Naive thymus-derived CD4-positive, alpha-beta T cell (primary cell): Measurements from ENCODE around the gene SLC34A3. TPM values are rescaled to one million over a fixed set of nuclear protein-coding genes. Genes with fewer than 3 reads are reported as not detected.

Source experiments
- ATAC-seq: fragments of 150-1000 bp; cut with Tn5 transposase; 2 replicates; pipeline ENCODE4 v1.10.0; 2021; ENCODE audit warnings: mild to moderate bottlenecking, moderate library complexity
- CTCF ChIA-PET: fragments of 350-600 bp; sonication (Branson Sonifier 250); formaldehyde crosslinking; loops from one replicate; lab custom pipeline; 2021; ENCODE audit warnings: antibody characterized with exemption; lab: Charles Lee
- POLR2A ChIA-PET: fragments of 350-600 bp; sonication (Branson Sonifier 250); formaldehyde crosslinking; loops from one replicate; lab custom pipeline; 2021; ENCODE audit warnings: antibody characterized with exemption, inconsistent platforms; lab: Charles Lee
- DNase-seq, 9 donors: peaks; one replicate each; pipeline versions ENCODE4 v3.0.0 to v3.0.0-alpha.2; 2020 to 2022; ENCODE audit warnings: mixed read lengths in 1 of 9
- H3K27ac ChIP-seq: one replicate; pipeline ENCODE4 v1.7.0; 2013; ENCODE audit warnings: mild to moderate bottlenecking, low read depth, low read length, moderate library complexity
- H3K27me3 ChIP-seq, 2 donors: one replicate each; pipeline ENCODE4 v1.7.0; 2013; ENCODE audit warnings: low read length in 2 of 2, mild to moderate bottlenecking in 2 of 2, moderate library complexity in 2 of 2; ENCODE audit not compliant: control insufficient read depth in 2 of 2, insufficient read depth in 2 of 2
- H3K36me3 ChIP-seq, 3 experiments: 1 replicate in 2 of 3; 2 replicates in 1 of 3; pipeline ENCODE4 v1.7.0; 2013; ENCODE audit warnings: low read length in 3 of 3, mild to moderate bottlenecking in 3 of 3, moderate library complexity in 1 of 3; ENCODE audit not compliant: insufficient read depth in 3 of 3, control insufficient read depth in 2 of 3
- H3K4me1 ChIP-seq, 2 donors: one replicate each; pipeline ENCODE4 v1.7.0; 2013; ENCODE audit warnings: low read length in 2 of 2, mild to moderate bottlenecking in 2 of 2, moderate library complexity in 1 of 2; ENCODE audit not compliant: control insufficient read depth in 2 of 2, insufficient read depth in 2 of 2
- H3K4me3 ChIP-seq: 2 replicates; pipeline ENCODE4 v1.7.0; 2013; ENCODE audit warnings: mild to moderate bottlenecking, low read length
- H3K9me3 ChIP-seq, 3 experiments: 1 replicate in 2 of 3; 2 replicates in 1 of 3; pipeline ENCODE4 v1.7.0; 2013; ENCODE audit warnings: low read length in 3 of 3; ENCODE audit not compliant: control insufficient read depth in 2 of 3
- H3K27ac Mint-ChIP-seq, 9 donors: one replicate each; pipeline ENCODE4 v1.8.0; 2020 to 2022; ENCODE audit warnings: mixed read lengths in 9 of 9, mild to moderate bottlenecking in 8 of 9, moderate library complexity in 5 of 9, inconsistent platforms in 2 of 9
- H3K27me3 Mint-ChIP-seq, 5 donors: one replicate each; pipeline ENCODE4 v1.8.0; 2021 to 2022; ENCODE audit warnings: mixed read lengths in 5 of 5, mild to moderate bottlenecking in 1 of 5
- H3K36me3 Mint-ChIP-seq, 5 donors: one replicate each; pipeline ENCODE4 v1.8.0; 2020 to 2022; ENCODE audit warnings: mixed read lengths in 5 of 5, mild to moderate bottlenecking in 3 of 5, inconsistent platforms in 1 of 5
- H3K4me1 Mint-ChIP-seq, 7 donors: one replicate each; pipeline ENCODE4 v1.8.0; 2020 to 2022; ENCODE audit warnings: mixed read lengths in 7 of 7, mild to moderate bottlenecking in 3 of 7, inconsistent platforms in 1 of 7
- H3K4me3 Mint-ChIP-seq, 10 donors: one replicate each; pipeline ENCODE4 v1.8.0; 2020 to 2022; ENCODE audit warnings: mild to moderate bottlenecking in 10 of 10, mixed read lengths in 10 of 10, moderate library complexity in 6 of 10, inconsistent platforms in 2 of 10
- H3K9me3 Mint-ChIP-seq, 11 donors: one replicate each; pipeline ENCODE4 v1.8.0; 2020 to 2022; ENCODE audit warnings: mixed read lengths in 11 of 11, mild to moderate bottlenecking in 4 of 11, inconsistent platforms in 1 of 11, moderate library complexity in 1 of 11
- intact Hi-C, 2 donors: fragments of 100-400 bp; cut with micrococcal nuclease; formaldehyde crosslinking; loops; one replicate each; pipeline ENCODE4 v1.15.1; 2023
- polyA plus RNA-seq, 2 donors: library from polyadenylated mRNA; unstranded; fragments of 300-500 nt; fragmentation: Illumina TruSeq; gene quantifications; one replicate each; pipeline ENCODE4 v1.2.3, GENCODE V29; 2021
- total RNA-seq, 6 experiments: library from RNA in 5 of 6; stranded (reverse) in 5 of 6; gene quantifications; 1 replicate in 5 of 6; 2 replicates in 1 of 6; pipeline ENCODE4 v1.2.3 and lab custom pipeline; 2021 to 2026

Gene SLC34A3
- total and polyA plus RNA-seq, 7 experiments from 2014 or later: 0.16 TPM; not detected in 5

DNA sequence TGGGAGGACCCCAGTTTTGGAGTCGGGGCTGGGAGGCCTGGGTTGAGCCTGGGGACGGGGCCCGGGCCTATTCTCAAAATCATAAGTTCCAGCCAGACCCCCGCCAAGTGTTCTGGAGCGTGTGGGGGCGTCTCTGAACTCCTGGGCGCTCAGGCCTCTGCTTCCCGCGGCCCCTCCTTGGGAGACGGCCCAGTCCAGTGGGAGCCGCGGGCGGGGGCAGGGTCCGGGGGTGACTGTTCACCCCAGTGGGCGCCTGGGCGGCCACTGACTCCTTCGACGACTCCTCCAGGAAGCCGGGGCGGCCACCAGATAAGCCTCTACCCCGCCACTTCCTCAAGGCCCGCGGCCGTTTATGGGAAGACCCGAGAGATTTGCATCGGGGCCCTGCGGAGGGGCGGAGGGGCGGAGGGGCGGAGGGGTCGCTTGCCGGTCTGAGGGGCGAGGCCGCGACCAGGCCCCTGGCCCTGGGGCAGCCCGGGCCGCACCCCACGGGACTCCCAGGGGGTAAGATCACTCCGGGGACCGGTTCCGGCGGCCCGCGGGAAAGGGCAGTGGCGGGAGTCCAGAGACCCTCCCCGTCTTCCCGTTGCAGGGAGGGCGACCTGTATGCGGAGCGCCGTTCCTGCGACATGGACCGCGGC is 47.5 kb downstream of the SLC34A3 start:
- ATAC-seq (peak; percentile 19), DNase-seq (peak in 1 of 9 donors; percentile 28)
- H3K4me3 Mint-ChIP-seq: peak overlapping the region in 6 of 10 donors; percentile 54 to 89 (median 68)
- H3K27me3 ChIP-seq: no peaks in the 10 kb centered on the region
- peaks cover 0 to 6% (median 3%) of the 10 kb centered on the region in 5 donors for H3K36me3 Mint-ChIP-seq
- H3K4me3 ChIP-seq: peak overlapping the region; percentile 43
- H3K27ac Mint-ChIP-seq: peak overlapping the region in 1 of 9 donors; percentile 87
- H3K27ac ChIP-seq: peak overlapping the region; percentile 41
- no peaks in the 10 kb centered on the region for H3K9me3 ChIP-seq
- H3K36me3 ChIP-seq: peaks cover 0 to 5% (median 0%) of the 10 kb centered on the region in 3 experiments
- ChIA-PET POLR2A (interaction anchor here (0.5 kb wide), 1 partner anchor 797 kb away, joined by 3 read pairs; no protein-coding TSS in a partner anchor), CTCF (no interaction called here)
- no peaks in the 10 kb centered on the region for H3K9me3 Mint-ChIP-seq
- H3K4me1 Mint-ChIP-seq: peaks cover 6 to 25% (median 15%) of the 10 kb centered on the region in 7 donors
- peaks cover 0 to 14% of the 10 kb centered on the region in 2 donors for H3K4me1 ChIP-seq
- H3K27me3 Mint-ChIP-seq: peaks cover 0 to 4% (median 0%) of the 10 kb centered on the region in 5 donors
- intact Hi-C loops: no loop called here

GRCh38 chr9:137278721-137279711 is 48.3 kb downstream of the SLC34A3 start:
- ChIA-PET CTCF (no interaction called here), POLR2A (no interaction called here)
- no peak overlapping the region for H3K4me3 Mint-ChIP-seq
- H3K36me3 ChIP-seq: no peaks in the 10 kb centered on the region
- no peaks in the 10 kb centered on the region for H3K9me3 ChIP-seq
- peaks cover 0 to 4% (median 0%) of the 10 kb centered on the region in 5 donors for H3K27me3 Mint-ChIP-seq
- H3K27ac Mint-ChIP-seq: no peak overlapping the region
- peaks cover 0 to 14% of the 10 kb centered on the region in 2 donors for H3K4me1 ChIP-seq
- H3K4me1 Mint-ChIP-seq: peaks cover 6 to 25% (median 15%) of the 10 kb centered on the region in 7 donors
- H3K27me3 ChIP-seq: no peaks in the 10 kb centered on the region
- H3K4me3 ChIP-seq: no peak overlapping the region
- H3K27ac ChIP-seq: no peak overlapping the region
- ATAC-seq (no peak), DNase-seq (no peak)
- peaks cover 0 to 4% (median 0%) of the 10 kb centered on the region in 5 donors for H3K36me3 Mint-ChIP-seq
- no peaks in the 10 kb centered on the region for H3K9me3 Mint-ChIP-seq
- intact Hi-C loops: no loop called here

GRCh38 chr9:137279741-137280473 is 49.2 kb downstream of the SLC34A3 start:
- Histone ChIP-seq H3K27me3 (no peaks in the 10 kb centered on the region), H3K4me1 (peaks cover 0 to 14% of the 10 kb centered on the region in 2 donors), H3K27ac (no peak overlapping the region), H3K4me3 (no peak overlapping the region), H3K36me3 (no peaks in the 10 kb centered on the region), H3K9me3 (no peaks in the 10 kb centered on the region)
- Mint-ChIP-seq H3K4me3 (no peak overlapping the region), H3K27ac (no peak overlapping the region), H3K4me1 (peaks cover 6 to 22% (median 15%) of the 10 kb centered on the region in 7 donors), H3K36me3 (peaks cover 0 to 3% (median 0%) of the 10 kb centered on the region in 5 donors), H3K9me3 (no peaks in the 10 kb centered on the region), H3K27me3 (peaks cover 0 to 4% (median 0%) of the 10 kb centered on the region in 5 donors)
- DNase-seq (no peak), ATAC-seq (no peak)
- intact Hi-C loops: no loop called here
- POLR2A ChIA-PET: no interaction called here
- CTCF ChIA-PET: no interaction called here

DNA sequence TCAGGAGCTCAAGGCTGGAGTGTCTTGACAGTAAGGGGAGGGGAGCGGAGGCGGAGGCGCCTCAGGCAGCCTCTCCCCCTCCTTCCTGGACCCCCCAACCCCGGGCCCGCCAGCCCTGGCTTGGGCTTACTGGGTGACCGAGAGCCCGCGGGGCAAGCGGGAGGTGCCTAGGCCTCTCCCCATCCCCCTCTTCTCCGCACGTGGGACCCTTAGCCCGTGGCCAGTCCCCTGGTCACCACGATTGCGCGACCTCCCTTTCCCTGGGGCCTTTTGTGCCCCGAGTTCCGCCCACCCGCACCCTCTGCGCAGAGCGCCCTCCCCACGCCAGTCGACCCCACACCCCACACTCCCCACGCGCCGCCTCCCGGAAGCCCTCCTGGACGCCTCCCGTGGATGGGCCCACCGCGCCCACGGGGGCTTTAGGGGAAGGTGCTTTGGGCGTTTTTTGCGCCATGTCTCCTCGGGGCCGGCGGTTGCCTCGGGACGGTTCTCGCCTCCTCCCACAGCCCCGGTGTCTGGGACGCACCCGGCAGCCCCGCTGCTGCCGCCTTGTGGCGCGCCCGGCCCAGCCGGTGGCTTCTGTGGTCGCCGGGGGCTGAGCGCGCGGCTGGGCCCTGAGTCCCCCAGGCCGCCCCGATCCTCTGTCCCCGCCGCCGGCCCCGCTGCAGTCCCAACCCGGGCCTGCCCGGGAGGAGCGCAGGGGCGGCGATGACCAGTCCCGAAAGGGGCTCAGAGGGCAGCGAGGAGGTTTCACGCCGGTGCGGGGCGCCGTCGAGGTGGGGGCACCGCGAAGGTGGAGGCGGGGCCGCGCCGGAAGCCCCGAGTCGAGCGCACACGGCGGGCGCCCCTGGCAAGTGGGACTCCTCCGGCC is 50.0 kb downstream of the SLC34A3 start:
- ChIA-PET CTCF (no interaction called here), POLR2A (no interaction called here)
- peak overlapping the region in 1 of 10 donors; percentile 29 for H3K4me3 Mint-ChIP-seq
- H3K27me3 Mint-ChIP-seq: peaks cover 0 to 4% (median 0%) of the 10 kb centered on the region in 5 donors
- Histone ChIP-seq H3K9me3 (no peaks in the 10 kb centered on the region), H3K27me3 (no peaks in the 10 kb centered on the region), H3K27ac (no peak overlapping the region), H3K4me1 (peaks cover 0 to 14% of the 10 kb centered on the region in 2 donors), H3K4me3 (no peak overlapping the region), H3K36me3 (no peaks in the 10 kb centered on the region)
- DNase-seq: peak in 1 of 9 donors; percentile 36
- H3K36me3 Mint-ChIP-seq: peaks cover 0 to 3% (median 0%) of the 10 kb centered on the region in 5 donors
- peaks cover 0 to 4% (median 0%) of the 10 kb centered on the region in 11 donors for H3K9me3 Mint-ChIP-seq
- intact Hi-C loops: no loop called here
- H3K4me1 Mint-ChIP-seq: peaks cover 4 to 19% (median 12%) of the 10 kb centered on the region in 7 donors
- ATAC-seq: no peak
- no peak overlapping the region for H3K27ac Mint-ChIP-seq

GRCh38 chr9:137281345-137282116 is 50.8 kb downstream of the SLC34A3 start:
- peaks cover 0 to 4% (median 0%) of the 10 kb centered on the region in 11 donors for H3K9me3 Mint-ChIP-seq
- no peak for ATAC-seq
- intact Hi-C loops: no loop called here
- Histone ChIP-seq H3K9me3 (no peaks in the 10 kb centered on the region), H3K27me3 (no peaks in the 10 kb centered on the region), H3K36me3 (no peaks in the 10 kb centered on the region), H3K27ac (no peak overlapping the region), H3K4me1 (peaks cover 0 to 14% of the 10 kb centered on the region in 2 donors), H3K4me3 (no peak overlapping the region)
- peaks cover 4 to 16% (median 9%) of the 10 kb centered on the region in 7 donors for H3K4me1 Mint-ChIP-seq
- peaks cover 0 to 3% (median 0%) of the 10 kb centered on the region in 5 donors for H3K36me3 Mint-ChIP-seq
- no peak for DNase-seq
- POLR2A ChIA-PET: no interaction called here
- H3K27me3 Mint-ChIP-seq: peaks cover 0 to 4% (median 0%) of the 10 kb centered on the region in 5 donors
- CTCF ChIA-PET: no interaction called here
- H3K27ac Mint-ChIP-seq: no peak overlapping the region
- H3K4me3 Mint-ChIP-seq: no peak overlapping the region
